Keratinocyte (primary cell): Measurements from ENCODE around the gene JPH2.

Experiments
- CTCF ChIP-seq, 3 experiments: IDR thresholded peaks in 1 of 3; conservative IDR thresholded peaks in 1 of 3; optimal IDR thresholded peaks in 1 of 3; 2 replicates in 2 of 3; 3 replicates in 1 of 3; pipeline versions ENCODE3 to v1.5.1; 2011; ENCODE audit warnings: low read length in 3 of 3, mild to moderate bottlenecking in 3 of 3, moderate library complexity in 2 of 3, control low read depth in 1 of 3, inconsistent platforms in 1 of 3; ENCODE audit not compliant: insufficient read depth in 2 of 3; ENCODE audit errors: extremely low read depth in 1 of 3
- EZH2 ChIP-seq: IDR thresholded peaks from one replicate; pipeline ENCODE4 v1.6.1; 2012; ENCODE audit warnings: inconsistent platforms, mild to moderate bottlenecking, low read length, moderate library complexity

GRCh38 chr20:44166477-44166876, 20.5 kb downstream of the JPH2 start:
- TF ChIP-seq CTCF (optimal IDR thresholded peaks at IDR 0.05 in 1 of 3, IDR thresholded peaks at IDR 0.05 in 1 of 3, conservative IDR thresholded peaks at IDR 0.05 in 1 of 3; ENCODE audit: extremely low read depth in 1 of 3, insufficient read depth in 2 of 3, low read length in 3 of 3) (no peak), EZH2 (no peak)
